A549 (cell line): ENCODE data around the gene ACTR8. TPM values are rescaled to one million over a fixed set of nuclear protein-coding genes. Genes with fewer than 3 reads are reported as not detected.

Source experiments
- ATAC-seq, 2 experiments: fragments of 200-7000 bp in 1 of 2; fragments of >200 bp in 1 of 2; cut with Nextera tagmentation in 1 of 2; cut with Tn5 transposase in 1 of 2; 3 replicates each; pipeline versions ENCODE4 v1.8.0 to v1.9.1; 2018 to 2020; ENCODE audit warnings: mild to moderate bottlenecking in 1 of 2, moderate library complexity in 1 of 2
- CTCF ChIA-PET: fragments of 300-600 bp; sonication (Branson Sonifier 250); formaldehyde crosslinking; extraction: SDS; loops from one replicate; lab custom pipeline; 2021; ENCODE audit warnings: antibody characterized with exemption, inconsistent platforms; lab: Yijun Ruan, JAX
- POLR2A ChIA-PET: fragments of 350-600 bp; formaldehyde crosslinking; extraction: SDS; loops from one replicate; lab custom pipeline; 2021; ENCODE audit warnings: antibody characterized with exemption, inconsistent platforms; lab: Yijun Ruan, JAX
- DNase-seq, 2 experiments: peaks; one replicate each; pipeline versions ENCODE4 v3.0.0 to v3.0.0-alpha.2; 2011 to 2016; ENCODE audit warnings: low read depth in 1 of 2, low spot score in 1 of 2
- FAIRE-seq: peaks from 2 replicates; lab custom pipeline; 2011; peaks lifted over from hg19 to GRCh38; lab: Jason Lieb, UNC
- H3K27ac ChIP-seq, 2 experiments: fragments of >200 bp; sonication (Bioruptor Twin); formaldehyde crosslinking; 3 replicates each; pipeline ENCODE4 v1.5.1; 2016 to 2017
- H3K4me1 ChIP-seq: fragments of >200 bp; sonication (Bioruptor Twin); formaldehyde crosslinking; 3 replicates; pipeline ENCODE4 v1.6.1; 2016
- H3K4me2 ChIP-seq: fragments of >200 bp; sonication (Bioruptor Twin); formaldehyde crosslinking; 3 replicates; pipeline ENCODE4 v1.6.1; 2016
- H3K4me3 ChIP-seq: fragments of >200 bp; sonication (Bioruptor Twin); formaldehyde crosslinking; 3 replicates; pipeline ENCODE4 v1.5.1; 2016
- H3K9me3 ChIP-seq: fragments of >200 bp; sonication (Bioruptor Twin); formaldehyde crosslinking; 3 replicates; pipeline ENCODE4 v1.6.1; 2016
- ATOH8 ChIP-seq: fragments of 250-450 bp; sonication (Bioruptor Pico); IDR thresholded peaks from 2 replicates; pipeline ENCODE4 v1.5.0; 2020; ENCODE audit warnings: low read depth, mild to moderate bottlenecking, moderate library complexity
- BCL3 ChIP-seq: fragments of >200 bp; sonication (Bioruptor Twin); formaldehyde crosslinking; IDR thresholded peaks from 3 replicates; pipeline ENCODE4 v1.6.1; 2016
- CHD2 ChIP-seq: fragments of 150-350 bp; IDR thresholded peaks from 2 replicates; pipeline ENCODE4 v1.6.1; 2014; ENCODE audit warnings: low read length; ENCODE audit not compliant: partially characterized antibody
- E2F6 ChIP-seq: IDR thresholded peaks from 2 replicates; pipeline ENCODE4 v1.6.1; 2012; ENCODE audit warnings: low read depth, borderline replicate concordance
- EHMT2 ChIP-seq: fragments of 200-600 bp; sonication (generic); IDR thresholded peaks from 2 replicates; pipeline ENCODE4 v1.6.1; 2016; ENCODE audit warnings: antibody characterized with exemption, low read depth, mild to moderate bottlenecking, moderate library complexity
- ELK1 ChIP-seq: fragments of 150-350 bp; IDR thresholded peaks from 2 replicates; pipeline ENCODE4 v1.6.1; 2014; ENCODE audit warnings: low read depth, mild to moderate bottlenecking, low read length
- FOXS1 ChIP-seq: fragments of 250-450 bp; sonication (Bioruptor Pico); IDR thresholded peaks from 2 replicates; pipeline ENCODE4 v1.5.0; 2020; ENCODE audit warnings: mild to moderate bottlenecking, moderate library complexity
- GATA3 ChIP-seq: IDR thresholded peaks from 2 replicates; pipeline ENCODE4 v1.6.1; 2012; ENCODE audit warnings: borderline replicate concordance
- HES2 ChIP-seq: fragments of >200 bp; sonication (Bioruptor Twin); formaldehyde crosslinking; IDR thresholded peaks from 2 replicates; pipeline ENCODE4 v1.6.1; 2016
- HEYL ChIP-seq: fragments of 250-450 bp; sonication (Bioruptor Pico); IDR thresholded peaks from 2 replicates; pipeline ENCODE4 v1.8.0; 2021; ENCODE audit warnings: mild to moderate bottlenecking, moderate library complexity
- HOXB5 ChIP-seq: fragments of 250-450 bp; sonication (Bioruptor Pico); IDR thresholded peaks from 2 replicates; pipeline ENCODE4 v1.5.0; 2020; ENCODE audit warnings: mild to moderate bottlenecking, moderate library complexity
- JUN ChIP-seq, 2 experiments: fragments of >200 bp; sonication (Bioruptor Twin); formaldehyde crosslinking; IDR thresholded peaks; 2 replicates in 1 of 2; 3 replicates in 1 of 2; pipeline ENCODE4 v1.6.1; 2016 to 2017
- JUNB ChIP-seq: fragments of >200 bp; sonication (Bioruptor Twin); formaldehyde crosslinking; IDR thresholded peaks from 2 replicates; pipeline ENCODE4 v1.6.1; 2016
- MAX ChIP-seq: IDR thresholded peaks from 2 replicates; pipeline ENCODE4 v1.6.1; 2012
- NFE2L2 ChIP-seq: fragments of 150-350 bp; conservative IDR thresholded peaks from 2 replicates; pipeline ENCODE4 v1.6.1; 2014; ENCODE audit warnings: low read length
- RAD21 ChIP-seq, 2 experiments: fragments of >200 bp in 1 of 2; sonication (Bioruptor Twin) in 1 of 2; formaldehyde crosslinking in 1 of 2; IDR thresholded peaks in 1 of 2; conservative IDR thresholded peaks in 1 of 2; 2 replicates in 1 of 2; 3 replicates in 1 of 2; pipeline ENCODE4 v1.6.1; 2012 to 2018; ENCODE audit warnings: inconsistent platforms in 1 of 2
- RARB ChIP-seq: fragments of 250-450 bp; sonication (Bioruptor Pico); IDR thresholded peaks from 2 replicates; pipeline ENCODE4 v1.8.0; 2021; ENCODE audit warnings: mild to moderate bottlenecking, moderate library complexity
- RCOR1 ChIP-seq: fragments of 150-350 bp; IDR thresholded peaks from 2 replicates; pipeline ENCODE4 v1.6.1; 2014; ENCODE audit warnings: antibody characterized with exemption, low read length, low read depth
- RNF2 ChIP-seq: fragments of 200-600 bp; sonication (generic); IDR thresholded peaks from 2 replicates; pipeline ENCODE4 v1.6.1; 2016; ENCODE audit warnings: low read depth, mild to moderate bottlenecking, antibody characterized with exemption, moderate library complexity, borderline replicate concordance
- ZNF302 ChIP-seq: fragments of 250-450 bp; sonication (Bioruptor Pico); IDR thresholded peaks from 2 replicates; pipeline ENCODE4 v1.9.0; 2021; ENCODE audit warnings: inconsistent platforms, mild to moderate bottlenecking, moderate library complexity
- ZSCAN20 ChIP-seq: fragments of 250-450 bp; sonication (Bioruptor Pico); IDR thresholded peaks from 2 replicates; pipeline ENCODE4 v1.8.0; 2022; ENCODE audit warnings: mild to moderate bottlenecking, moderate library complexity
- WGBS: methylation state at CpG from one replicate; pipeline ENCODE4 v1.1.6; 2017; ENCODE audit errors: missing lambda C conversion rate; 5-methylcytosine and 5-hydroxymethylcytosine counted together
- polyA plus RNA-seq, 4 experiments: library from polyadenylated mRNA; depleted of rRNA in 3 of 4; stranded (reverse); fragments of >200 nt; fragmentation: RNase III in 1 of 4; extraction: RNeasy Plus Mini Kit Qiagen cat#74134 plus additional on column Dnase treatment in 1 of 4; gene quantifications; 2 replicates in 3 of 4; 3 replicates in 1 of 4; pipeline ENCODE4 v1.2.3, GENCODE V29; 2011 to 2017

The ACTR8 gene
- polyA plus RNA-seq, 2 of the 4 experiments (the other 2 are of a cell fraction) = 12.8 to 19.4 TPM

- Histone ChIP-seq H3K4me1 (peaks cover 22% of the 10 kb centered on the region), H3K27ac (no peak overlapping the region), H3K9me3 (no peaks in the 10 kb centered on the region), H3K4me3 (no peak overlapping the region), H3K4me2 (no peak overlapping the region)
- no peak for DNase-seq
- no peak for ATAC-seq
- POLR2A ChIA-PET = no interaction called here
- CTCF ChIA-PET = interaction anchor here (0.7 kb wide), 1 partner anchor 104 kb away, joined by 3 read pairs; no protein-coding TSS in a partner anchor
- WGBS = 96% methylated on average over 4 of the region's 5 CpGs
- no peak for FAIRE-seq
- no peak for TF ChIP-seq GATA3
- TF ChIP-seq ELK1 = no peak
- TF ChIP-seq RAD21 (conservative IDR thresholded peaks at IDR 0.05 in 1 of 2, IDR thresholded peaks at IDR 0.05 in 1 of 2) = no peak
- TF ChIP-seq, all 56 proteins: peak for 0
Measured at GRCh38 chr3:53841296-53841695, 40.7 kb downstream of the ACTR8 start.

GRCh38 chr3:53837331-53837730 lies 44.6 kb downstream of the ACTR8 start:
- FAIRE-seq (no peak), ATAC-seq (no peak), DNase-seq (no peak)
- H3K27ac ChIP-seq = no peak overlapping the region
- POLR2A ChIA-PET = no interaction called here
- CTCF ChIA-PET = interaction anchor here (0.6 kb wide), 1 partner anchor 405 kb away, joined by 4 read pairs; no protein-coding TSS in a partner anchor
- H3K4me2 ChIP-seq = no peak overlapping the region
- H3K9me3 ChIP-seq = no peaks in the 10 kb centered on the region
- H3K4me1 ChIP-seq = peaks cover under 1% of the 10 kb centered on the region; the same call in 2 of the 3 replicates
- TF ChIP-seq NFE2L2 (no peak), BCL3 (no peak), MAX (no peak), RARB (CRISPR knock-in tag) (no peak), HES2 (no peak), HOXB5 (CRISPR knock-in tag) (no peak), ZNF302 (CRISPR knock-in tag) (no peak)
- H3K4me3 ChIP-seq = no peak overlapping the region
- WGBS = 60% methylated on average over 2 of the region's 10 CpGs

- H3K27ac ChIP-seq = no peak overlapping the region
- CTCF ChIA-PET = no interaction called here
- no peak overlapping the region for H3K4me2 ChIP-seq
- no peaks in the 10 kb centered on the region for H3K9me3 ChIP-seq
- no peak for DNase-seq
- no peak for FAIRE-seq
- TF ChIP-seq ATOH8 (CRISPR knock-in tag) (no peak), RNF2 (no peak), CHD2 (no peak), EHMT2 (no peak), E2F6 (no peak), JUNB (no peak), RCOR1 (no peak), JUN (IDR thresholded peaks at IDR 0.05) (no peak), ZSCAN20 (no peak), HEYL (CRISPR knock-in tag) (no peak), HES2 (no peak), FOXS1 (CRISPR knock-in tag) (no peak), NFE2L2 (no peak)
- no peaks in the 10 kb centered on the region for H3K4me1 ChIP-seq
- ATAC-seq = no peak
- POLR2A ChIA-PET = no interaction called here
- WGBS = 96% methylated on average over 8 of the region's 9 CpGs
- no peak overlapping the region for H3K4me3 ChIP-seq
Measured at GRCh38 chr3:53836084-53836872, 45.7 kb downstream of the ACTR8 start.
